Breast epithelium (tissue), 4 donors: Measurements from ENCODE around the gene HTR4. TPM values are rescaled to one million over a fixed set of nuclear protein-coding genes. Genes with fewer than 3 reads are reported as not detected.

ENCODE experiments used
- DNase-seq, 2 donors: peaks; one replicate each; pipeline ENCODE4 v3.0.0-alpha.2; 2019; ENCODE audit warnings: low spot score in 2 of 2
- H3K27ac ChIP-seq, 2 donors: fragments of 200-600 bp; sonication (generic) in 1 of 2; one replicate each; pipeline ENCODE4 v1.5.1; 2016 to 2019; ENCODE audit warnings: mild to moderate bottlenecking in 1 of 2
- H3K27me3 ChIP-seq, 2 donors: fragments of 200-600 bp; sonication (generic) in 1 of 2; one replicate each; pipeline versions ENCODE4 v1.5.1 to v1.6.0; 2017 to 2019; ENCODE audit warnings: control low read depth in 1 of 2, mild to moderate bottlenecking in 1 of 2
- H3K36me3 ChIP-seq: fragments of 200-600 bp; one replicate; pipeline ENCODE4 v1.5.1; 2019
- H3K4me1 ChIP-seq, 2 donors: fragments of 200-600 bp; sonication (generic); one replicate each; pipeline ENCODE4 v1.5.1; 2016 to 2019; ENCODE audit warnings: control low read depth in 1 of 2
- H3K4me3 ChIP-seq, 3 donors: fragments of 200-600 bp; sonication (generic); 1 replicate in 2 of 3; 2 replicates in 1 of 3; pipeline ENCODE4 v1.5.1; 2016 to 2019; ENCODE audit warnings: mild to moderate bottlenecking in 3 of 3, moderate library complexity in 2 of 3
- H3K9me3 ChIP-seq, 2 donors: fragments of 200-600 bp; sonication (generic) in 1 of 2; one replicate each; pipeline ENCODE4 v1.5.1; 2016 to 2019; ENCODE audit warnings: control low read depth in 1 of 2
- POLR2A ChIP-seq: fragments of 450-650 bp; IDR thresholded peaks from one replicate; pipeline ENCODE4 v1.6.1; 2016; ENCODE audit warnings: antibody characterized with exemption, mild to moderate bottlenecking, moderate library complexity
- POLR2AphosphoS5 ChIP-seq, 3 donors: sonication (generic); formaldehyde crosslinking; IDR thresholded peaks; one replicate each; pipeline ENCODE4 v1.6.1; 2017; ENCODE audit warnings: antibody characterized with exemption in 3 of 3
- intact Hi-C: fragments of 100-400 bp; cut with DNase I; formaldehyde crosslinking; loops from one replicate; pipeline ENCODE4 v1.15.1; 2023; ENCODE audit warnings: low total_unique reads
- total RNA-seq, 3 donors: library from RNA; depleted of rRNA; stranded (reverse); fragments of >200 nt; gene quantifications; one replicate each; pipeline ENCODE4 v1.1.0, GENCODE V29; 2016
- TF ChIP-seq, protein P1 (sequence below), 3 donors: fragments of 450-650 bp; IDR thresholded peaks; one replicate each; pipeline ENCODE4 v1.5.1; 2016 to 2017; ENCODE audit warnings: antibody characterized with exemption in 3 of 3, mild to moderate bottlenecking in 3 of 3, moderate library complexity in 3 of 3

The HTR4 gene
- total RNA-seq, 3 donors from 2014 or later = 0.15 to 0.66 TPM; not detected in 1

DNA sequence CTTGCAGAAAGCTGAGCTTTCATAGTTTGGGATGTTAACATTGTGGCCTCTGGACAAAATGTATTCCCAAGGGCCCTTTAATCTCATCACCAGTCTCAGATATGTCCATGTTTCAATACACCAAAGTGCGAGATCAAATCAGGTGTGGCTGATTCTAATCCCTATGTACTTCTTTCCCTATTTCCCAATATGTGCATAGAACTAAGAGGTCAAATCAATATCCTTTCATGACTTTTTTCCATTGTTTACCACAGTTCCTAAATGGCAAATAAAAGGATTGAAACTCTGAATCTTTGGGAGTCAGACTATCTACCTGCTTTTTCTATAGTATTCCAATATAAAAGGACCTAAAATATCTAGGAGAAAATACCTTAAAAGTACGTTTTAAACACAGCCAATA is 165.6 kb downstream of the HTR4 start:
- Histone ChIP-seq H3K4me3 (no peak overlapping the region), H3K9me3 (no peaks in the 10 kb centered on the region), H3K27ac (no peak overlapping the region), H3K36me3 (no peaks in the 10 kb centered on the region), H3K4me1 (no peaks in the 10 kb centered on the region), H3K27me3 (no peaks in the 10 kb centered on the region)
- intact Hi-C loops = no loop called here
- no peak for DNase-seq
- no peak for TF ChIP-seq POLR2AphosphoS5 (IDR thresholded peaks at IDR 0.05)

DNA sequence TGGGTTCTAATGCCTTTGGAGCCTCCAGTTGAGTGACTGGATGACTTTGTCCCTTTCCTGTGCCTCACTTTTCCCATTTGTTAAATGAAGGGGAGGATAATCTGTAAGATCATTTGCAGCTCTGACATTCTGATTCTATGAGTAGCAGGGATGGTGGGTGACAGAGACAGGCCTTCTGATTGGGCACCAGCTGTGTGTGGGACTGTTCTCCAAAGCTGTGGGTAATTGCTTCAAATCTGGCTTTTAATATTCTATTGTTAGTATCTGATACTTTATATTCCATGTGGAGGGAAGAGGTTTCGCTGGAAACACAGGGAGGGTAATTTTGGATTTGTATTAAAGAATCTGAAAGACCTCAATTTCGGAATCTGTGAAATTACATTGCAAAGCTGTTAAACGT is 167.9 kb downstream of the HTR4 start:
- Histone ChIP-seq H3K27ac (no peak overlapping the region), H3K4me1 (no peaks in the 10 kb centered on the region), H3K9me3 (peaks cover 0 to 3% of the 10 kb centered on the region in 2 donors), H3K36me3 (no peaks in the 10 kb centered on the region), H3K4me3 (no peak overlapping the region), H3K27me3 (peaks cover 0 to 4% of the 10 kb centered on the region in 2 donors)
- intact Hi-C loops = no loop called here
- no peak for DNase-seq
- TF ChIP-seq POLR2A (no peak), POLR2AphosphoS5 (IDR thresholded peaks at IDR 0.05) (no peak)
- TF ChIP-seq, protein P1, sequence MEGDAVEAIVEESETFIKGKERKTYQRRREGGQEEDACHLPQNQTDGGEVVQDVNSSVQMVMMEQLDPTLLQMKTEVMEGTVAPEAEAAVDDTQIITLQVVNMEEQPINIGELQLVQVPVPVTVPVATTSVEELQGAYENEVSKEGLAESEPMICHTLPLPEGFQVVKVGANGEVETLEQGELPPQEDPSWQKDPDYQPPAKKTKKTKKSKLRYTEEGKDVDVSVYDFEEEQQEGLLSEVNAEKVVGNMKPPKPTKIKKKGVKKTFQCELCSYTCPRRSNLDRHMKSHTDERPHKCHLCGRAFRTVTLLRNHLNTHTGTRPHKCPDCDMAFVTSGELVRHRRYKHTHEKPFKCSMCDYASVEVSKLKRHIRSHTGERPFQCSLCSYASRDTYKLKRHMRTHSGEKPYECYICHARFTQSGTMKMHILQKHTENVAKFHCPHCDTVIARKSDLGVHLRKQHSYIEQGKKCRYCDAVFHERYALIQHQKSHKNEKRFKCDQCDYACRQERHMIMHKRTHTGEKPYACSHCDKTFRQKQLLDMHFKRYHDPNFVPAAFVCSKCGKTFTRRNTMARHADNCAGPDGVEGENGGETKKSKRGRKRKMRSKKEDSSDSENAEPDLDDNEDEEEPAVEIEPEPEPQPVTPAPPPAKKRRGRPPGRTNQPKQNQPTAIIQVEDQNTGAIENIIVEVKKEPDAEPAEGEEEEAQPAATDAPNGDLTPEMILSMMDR (IDR thresholded peaks at IDR 0.05) = no peak

DNA sequence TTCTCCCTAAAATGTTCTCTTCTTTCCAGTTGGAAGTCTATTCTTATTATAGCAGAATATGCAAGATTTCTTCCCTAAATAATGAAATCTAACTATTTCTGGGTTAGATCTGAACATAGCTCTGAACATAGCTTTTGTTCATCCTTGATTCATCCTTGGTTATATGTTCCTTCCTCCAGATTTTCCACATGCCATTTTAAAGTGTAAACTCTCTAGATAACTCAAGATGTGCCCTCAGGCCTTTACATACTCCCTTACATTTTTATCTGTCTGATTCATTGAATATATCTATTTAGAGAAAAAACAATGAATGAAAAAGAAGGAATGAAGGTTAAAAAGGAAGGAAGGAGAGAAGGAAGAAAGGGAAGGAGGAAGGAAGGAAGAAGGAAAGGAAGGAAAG is 169.7 kb downstream of the HTR4 start:
- peaks cover 0 to 4% of the 10 kb centered on the region in 2 donors for H3K27me3 ChIP-seq
- intact Hi-C loops = no loop called here
- H3K4me3 ChIP-seq = no peak overlapping the region
- no peaks in the 10 kb centered on the region for H3K4me1 ChIP-seq
- no peaks in the 10 kb centered on the region for H3K36me3 ChIP-seq
- peaks cover 0 to 3% of the 10 kb centered on the region in 2 donors for H3K9me3 ChIP-seq
- DNase-seq = no peak
- TF ChIP-seq POLR2AphosphoS5 (IDR thresholded peaks at IDR 0.05) (no peak), POLR2A (no peak)
- TF ChIP-seq, protein P1 (IDR thresholded peaks at IDR 0.05) = no peak
- H3K27ac ChIP-seq = no peak overlapping the region

DNA sequence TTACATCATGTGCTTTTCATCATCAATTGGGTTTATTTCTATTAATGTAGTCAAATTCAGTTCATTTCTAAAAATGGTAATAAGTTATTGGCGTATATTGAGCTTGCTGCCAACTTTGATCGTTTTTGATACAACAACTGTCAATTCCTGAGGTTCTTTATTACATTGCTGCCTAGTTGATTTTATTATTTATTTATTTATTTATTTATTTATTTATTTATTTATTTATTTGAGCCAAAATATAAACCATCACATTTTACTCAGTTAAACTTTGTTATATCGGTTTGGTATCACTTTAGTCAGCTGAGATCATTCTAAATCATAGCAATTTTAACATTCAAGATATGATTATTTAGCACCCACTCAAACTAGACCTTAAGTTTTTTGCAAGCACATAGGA is 170.6 kb downstream of the HTR4 start:
- intact Hi-C loops = no loop called here
- H3K4me1 ChIP-seq = no peaks in the 10 kb centered on the region
- no peaks in the 10 kb centered on the region for H3K36me3 ChIP-seq
- TF ChIP-seq POLR2AphosphoS5 (IDR thresholded peaks at IDR 0.05) (no peak), POLR2A (no peak)
- TF ChIP-seq, protein P1 (IDR thresholded peaks at IDR 0.05) = no peak
- no peak overlapping the region for H3K27ac ChIP-seq
- no peak overlapping the region for H3K4me3 ChIP-seq
- H3K9me3 ChIP-seq = peaks cover 0 to 3% of the 10 kb centered on the region in 2 donors
- peaks cover 0 to 4% of the 10 kb centered on the region in 2 donors for H3K27me3 ChIP-seq
- no peak for DNase-seq

DNA sequence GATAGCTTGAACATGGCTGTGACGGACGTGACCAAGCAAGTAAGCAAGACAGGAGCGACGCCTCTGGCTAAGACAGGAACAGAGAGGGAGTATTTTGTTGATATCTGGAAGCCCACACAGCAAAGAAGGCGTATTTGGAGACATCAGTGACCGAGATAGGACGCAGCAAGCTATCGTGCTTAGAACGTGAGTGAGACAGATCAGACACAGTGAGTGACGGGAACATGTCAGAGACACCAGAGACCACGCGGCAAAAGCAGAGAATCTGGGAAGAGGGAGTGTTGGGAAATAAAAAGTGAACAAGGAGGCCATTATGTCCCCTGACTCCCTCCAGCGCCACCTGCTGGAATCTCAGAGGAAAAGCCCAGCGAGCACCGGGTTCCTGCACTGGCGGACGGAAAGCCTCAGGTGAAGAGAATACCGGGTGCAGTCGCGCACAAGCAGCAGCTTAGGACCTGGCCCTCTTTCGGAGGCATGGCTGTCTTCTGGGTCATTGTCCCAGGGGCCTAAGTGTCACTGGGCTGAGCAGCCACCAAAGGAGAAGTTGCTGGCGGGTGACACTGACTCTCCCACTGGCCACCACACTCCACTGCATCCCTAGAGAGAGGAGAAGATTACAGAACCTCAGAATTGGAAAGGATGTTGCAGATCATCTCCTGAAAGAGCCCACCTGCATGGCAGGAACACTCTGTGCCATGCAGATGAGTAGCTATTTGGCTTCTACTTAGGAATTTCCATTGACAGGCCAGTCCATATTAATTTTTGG is 171.4 kb downstream of the HTR4 start:
- Histone ChIP-seq H3K9me3 (peaks cover 0 to 3% of the 10 kb centered on the region in 2 donors), H3K4me1 (no peaks in the 10 kb centered on the region), H3K27ac (no peak overlapping the region), H3K27me3 (peaks cover 0 to 4% of the 10 kb centered on the region in 2 donors), H3K4me3 (no peak overlapping the region), H3K36me3 (no peaks in the 10 kb centered on the region)
- TF ChIP-seq POLR2A = no peak
- TF ChIP-seq POLR2AphosphoS5 (IDR thresholded peaks at IDR 0.05) = no peak
- TF ChIP-seq, protein P1 (IDR thresholded peaks at IDR 0.05) = peak in 2 of 3 donors; percentile 39 to 43
- intact Hi-C loops = no loop called here
- peak in 1 of 2 donors; percentile 55 for DNase-seq
